ENCODE measurements around the gene SRSF12.

Gene SRSF12

DNA sequence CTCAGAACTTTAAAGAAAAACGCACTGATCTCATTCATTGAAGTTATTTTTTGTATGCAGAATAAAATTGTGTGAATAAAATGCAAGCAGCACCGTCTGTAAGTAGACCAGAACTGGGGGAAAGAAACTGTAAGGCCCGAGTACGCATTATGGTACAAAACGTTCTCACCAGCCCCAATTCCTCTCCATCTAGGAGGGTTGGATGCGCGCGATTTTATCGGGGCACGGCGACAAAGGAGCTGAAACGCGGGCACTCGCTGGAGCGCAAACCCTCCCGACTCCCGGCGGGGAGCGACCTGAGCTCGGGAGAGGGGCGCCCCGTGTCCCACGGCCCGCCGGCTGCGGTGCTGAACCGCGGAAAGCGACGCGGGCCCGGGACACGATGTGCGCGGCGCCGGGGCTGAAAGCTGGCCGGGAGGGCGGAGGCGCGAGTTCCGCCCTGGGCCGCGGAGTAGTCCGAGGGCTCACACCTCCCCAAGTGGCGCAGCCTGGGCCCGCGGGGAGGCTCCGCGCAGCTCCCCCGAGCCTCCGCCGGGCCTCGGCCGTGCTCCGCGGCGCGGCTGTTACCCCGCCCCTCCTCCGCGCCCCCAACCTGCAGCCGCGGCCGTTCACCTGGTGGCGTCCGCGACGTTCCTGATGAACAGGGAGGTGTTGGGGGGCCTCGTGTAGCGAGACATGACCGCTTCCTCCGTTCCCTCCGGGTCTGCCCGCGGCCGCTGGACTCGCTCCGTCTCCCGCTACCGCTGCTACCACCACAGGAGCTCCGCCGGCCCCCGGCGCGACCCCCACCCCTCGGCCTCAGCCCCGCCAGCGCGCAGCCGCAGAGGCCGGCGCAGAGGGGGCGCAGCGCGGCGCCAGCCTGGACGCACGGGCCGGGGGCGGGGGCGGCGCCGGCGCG lies at the start of gene SRSF12:
TSS of gene SRSF12 (minus strand) at position 861 of the 898 bp plus-strand sequence. CDS start at position 677, 184 bp downstream.
- no peak for DNase-seq (ENCODE audit: low spot score)

DNA sequence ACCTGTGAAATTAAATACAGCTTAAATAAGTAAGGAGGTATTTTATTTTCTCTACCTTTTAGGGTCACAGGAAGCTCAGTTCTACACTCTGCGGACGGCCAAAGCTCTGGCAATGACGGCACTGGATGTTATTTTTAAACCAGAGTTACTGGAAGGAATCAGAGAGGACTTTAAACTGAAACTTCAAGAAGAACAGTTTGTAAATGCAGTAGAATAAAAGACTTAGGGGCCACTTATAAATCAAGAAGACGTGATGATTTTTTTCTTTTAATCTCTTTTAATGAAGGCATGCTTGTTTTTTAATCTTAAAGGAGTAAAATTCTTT lies 44.1 kb upstream of the SRSF12 start:
- DNase-seq (ENCODE audit: low spot score) = no peak

DNA sequence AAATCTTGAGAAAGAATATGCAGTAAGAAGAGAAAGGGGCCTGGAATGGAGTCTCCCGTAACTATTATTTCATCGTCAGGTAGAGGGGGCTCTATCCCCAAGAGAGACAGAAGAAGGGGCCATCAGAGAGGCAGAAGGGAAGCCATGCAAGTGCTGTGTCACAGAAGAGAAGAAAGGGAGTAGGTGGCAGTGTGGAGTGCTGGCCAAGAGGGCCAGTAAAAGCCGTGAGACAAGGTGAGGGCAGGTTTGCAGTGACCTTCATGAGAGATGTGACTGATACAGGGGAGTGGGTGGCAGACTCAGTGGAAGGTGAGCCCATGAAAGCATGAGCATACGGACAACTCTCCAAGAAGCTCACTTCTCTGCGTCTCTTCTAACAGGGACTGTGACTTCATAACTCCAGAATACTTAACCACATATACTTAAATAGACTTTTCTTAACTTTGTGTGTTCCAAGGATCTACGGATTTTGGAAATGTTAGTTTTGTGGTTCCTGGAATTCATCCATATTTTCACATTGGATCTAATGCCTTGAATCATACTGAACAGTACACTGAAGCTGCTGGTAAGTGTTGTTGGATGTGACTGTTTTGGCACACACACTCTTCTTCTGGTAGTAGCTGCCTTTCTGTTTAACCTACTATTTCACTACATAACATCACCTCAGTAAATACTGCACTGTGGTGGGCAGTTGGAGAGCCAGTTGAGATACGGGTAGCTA lies 43.6 kb upstream of the SRSF12 start:
- DNase-seq (ENCODE audit: low spot score) = no peak

DNA sequence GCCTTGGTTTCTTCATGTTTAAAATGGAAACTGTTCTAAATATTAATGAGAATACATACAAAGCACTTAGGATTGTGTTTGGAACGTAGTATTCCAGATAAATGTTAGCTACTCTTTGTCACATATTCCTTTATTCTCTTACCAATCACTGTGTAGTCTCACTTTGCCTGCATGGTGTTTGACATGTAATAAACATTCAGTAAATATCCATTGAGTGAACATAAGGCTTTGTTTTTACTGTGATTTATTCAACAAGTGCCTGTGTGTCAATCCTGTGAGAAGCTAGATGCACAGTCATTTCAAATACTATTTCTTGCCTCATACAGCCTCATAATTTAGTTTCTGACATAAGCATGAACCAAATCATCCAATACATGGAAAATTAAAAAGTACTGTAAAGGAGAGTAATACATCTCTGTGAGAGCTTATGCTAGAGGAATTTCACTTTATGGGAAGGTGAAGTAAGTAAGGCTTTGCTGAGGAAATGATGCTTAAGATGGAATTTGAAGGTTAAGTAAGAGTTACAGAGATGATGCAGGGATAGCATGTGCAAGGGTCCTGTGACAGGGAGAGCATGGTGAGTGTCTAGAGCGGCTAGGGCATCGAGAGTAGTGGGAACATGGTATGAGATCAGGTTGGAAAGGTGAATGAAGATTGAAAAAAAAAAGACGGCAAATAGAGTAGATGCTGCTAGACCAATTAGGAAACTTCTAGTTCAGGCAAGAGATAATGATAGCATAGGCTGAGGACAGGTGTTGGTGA lies 42.6 kb upstream of the SRSF12 start:
- DNase-seq (ENCODE audit: low spot score) = no peak

DNA sequence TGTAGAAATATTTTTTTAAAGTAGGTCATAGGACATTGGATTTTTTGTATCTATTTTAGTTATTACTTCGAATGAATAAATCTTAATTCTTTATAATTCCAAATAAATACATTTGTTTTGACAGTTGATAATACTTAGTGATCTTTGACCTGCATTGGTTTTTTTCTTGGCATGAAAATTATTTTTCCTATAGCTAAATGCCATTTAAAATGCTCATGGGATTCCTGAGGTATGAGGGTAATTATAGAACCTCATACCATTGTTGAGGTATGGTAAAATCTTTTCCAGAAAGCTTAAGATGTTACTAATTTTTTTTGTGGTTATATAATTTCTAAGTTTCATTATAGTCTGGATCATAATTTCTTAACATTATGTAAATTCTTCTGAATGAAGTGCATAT lies 36.3 kb upstream of the SRSF12 start:
- DNase-seq (ENCODE audit: low spot score) = no peak

DNA sequence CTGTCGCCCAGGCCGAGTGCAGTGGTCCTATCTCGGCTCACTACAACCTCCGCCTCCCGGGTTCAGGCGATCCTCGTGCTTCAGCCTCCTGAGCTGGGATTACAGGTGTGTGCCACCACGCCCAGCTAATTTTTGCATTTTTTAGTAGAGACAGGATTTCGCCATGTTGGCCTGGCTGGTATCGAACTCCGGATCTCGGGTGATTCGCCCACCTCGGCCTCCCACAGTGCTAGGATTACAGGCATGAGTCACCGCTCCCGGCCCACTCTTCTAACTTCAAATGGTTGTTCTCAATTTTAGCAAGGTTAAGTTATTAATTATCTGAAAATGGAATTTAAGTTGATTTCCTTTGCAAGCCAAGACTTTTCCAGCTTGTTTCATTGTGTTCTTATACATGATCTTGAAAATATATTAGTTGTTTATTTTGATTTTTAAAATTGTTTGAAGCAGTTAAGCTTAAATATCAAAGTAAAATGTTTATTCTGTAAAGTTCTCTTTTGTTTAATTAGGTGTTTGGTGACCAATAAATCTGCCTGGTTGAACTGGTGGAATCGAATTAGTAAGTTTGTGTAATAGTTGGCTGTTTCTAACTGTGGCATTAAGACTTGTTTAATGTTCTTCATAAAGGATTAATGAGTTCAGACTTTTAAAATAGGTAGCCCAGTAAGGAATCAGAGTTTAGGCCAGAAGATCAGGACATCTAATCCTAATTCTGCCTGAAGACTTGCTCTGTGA lies 30.3 kb upstream of the SRSF12 start:
- no peak for DNase-seq (ENCODE audit: low spot score)

DNA sequence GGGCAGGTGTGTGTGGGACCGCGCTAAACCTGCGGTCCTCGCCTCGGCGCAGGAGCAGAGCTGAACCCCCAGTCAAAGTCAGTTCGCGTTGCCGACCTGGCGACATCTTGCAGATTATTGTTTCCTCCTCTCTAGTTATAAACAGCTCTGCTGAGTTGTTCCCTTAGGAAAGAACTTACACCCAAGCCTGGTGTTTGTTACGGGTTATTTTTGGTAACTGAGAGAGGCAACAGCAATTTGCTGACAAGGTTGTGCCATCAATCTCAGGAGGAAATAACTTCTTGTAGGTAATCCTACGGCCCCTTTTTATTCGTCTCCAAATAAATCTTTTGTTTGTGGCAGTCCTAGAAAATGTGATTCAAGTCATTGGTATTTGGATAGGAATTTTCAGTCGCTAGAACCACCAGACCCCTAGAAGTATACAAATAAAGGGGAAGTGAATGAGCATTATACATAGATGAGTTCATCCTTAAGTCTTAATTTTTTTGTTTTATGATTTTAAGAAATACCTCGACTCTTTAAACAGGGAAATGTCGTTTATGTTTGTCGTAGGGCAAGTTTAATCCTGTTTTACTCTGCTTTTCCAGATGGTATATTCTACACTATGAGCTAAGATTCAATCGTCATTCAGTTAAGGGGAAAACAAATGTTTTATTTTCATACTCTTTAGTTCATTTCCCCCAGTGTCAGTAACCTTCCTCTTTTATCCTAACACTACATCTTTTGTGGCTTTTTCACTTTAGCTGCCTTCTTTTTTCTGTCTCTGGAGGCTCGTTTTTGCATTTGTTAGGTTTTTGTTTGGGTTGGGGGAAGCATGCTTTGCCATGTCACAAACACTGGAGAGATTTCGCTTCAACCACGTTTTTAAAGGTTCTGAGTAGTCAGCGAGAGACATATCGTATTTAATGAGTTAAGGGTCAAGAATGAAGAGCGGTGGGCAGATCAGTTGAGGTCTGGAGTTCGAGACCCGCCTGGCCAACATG lies 29.1 kb upstream of the SRSF12 start:
- DNase-seq (ENCODE audit: low spot score) = peak; percentile 65

DNA sequence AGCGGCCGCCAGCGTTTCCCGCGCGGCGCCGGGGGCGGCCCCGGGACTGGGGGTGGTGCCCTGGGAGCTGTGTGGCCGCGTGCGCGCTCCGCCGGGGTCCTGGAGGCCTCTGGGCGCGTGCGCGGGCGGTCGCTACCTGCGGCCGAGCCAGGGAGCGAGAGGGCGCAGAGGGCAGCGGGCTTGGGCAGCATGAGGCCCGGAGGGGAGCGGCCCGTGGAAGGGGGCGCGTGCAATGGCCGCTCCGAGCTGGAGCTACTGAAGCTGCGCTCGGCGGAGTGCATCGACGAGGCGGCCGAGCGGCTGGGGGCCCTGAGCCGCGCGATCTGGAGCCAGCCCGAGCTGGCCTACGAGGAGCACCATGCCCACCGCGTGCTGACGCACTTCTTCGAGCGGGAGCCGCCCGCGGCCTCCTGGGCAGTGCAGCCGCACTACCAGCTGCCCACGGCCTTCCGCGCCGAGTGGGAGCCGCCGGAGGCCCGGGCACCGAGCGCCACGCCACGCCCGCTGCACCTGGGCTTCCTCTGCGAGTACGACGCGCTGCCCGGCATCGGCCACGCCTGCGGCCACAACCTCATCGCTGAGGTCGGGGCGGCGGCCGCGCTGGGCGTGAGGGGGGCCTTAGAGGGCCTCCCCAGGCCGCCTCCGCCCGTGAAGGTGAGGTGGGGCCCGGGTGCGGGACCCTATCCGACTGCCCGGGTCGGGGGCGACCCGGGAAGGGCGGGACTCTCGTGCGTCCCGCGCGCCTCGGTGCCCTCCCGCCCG lies 28.3 kb upstream of the SRSF12 start, which contains the start of gene PM20D2:
TSS of gene PM20D2 (plus strand) at position 100 of the 762 bp plus-strand sequence. CDS start at position 190, 90 bp downstream.
- DNase-seq (ENCODE audit: low spot score) = peak; percentile 86

DNA sequence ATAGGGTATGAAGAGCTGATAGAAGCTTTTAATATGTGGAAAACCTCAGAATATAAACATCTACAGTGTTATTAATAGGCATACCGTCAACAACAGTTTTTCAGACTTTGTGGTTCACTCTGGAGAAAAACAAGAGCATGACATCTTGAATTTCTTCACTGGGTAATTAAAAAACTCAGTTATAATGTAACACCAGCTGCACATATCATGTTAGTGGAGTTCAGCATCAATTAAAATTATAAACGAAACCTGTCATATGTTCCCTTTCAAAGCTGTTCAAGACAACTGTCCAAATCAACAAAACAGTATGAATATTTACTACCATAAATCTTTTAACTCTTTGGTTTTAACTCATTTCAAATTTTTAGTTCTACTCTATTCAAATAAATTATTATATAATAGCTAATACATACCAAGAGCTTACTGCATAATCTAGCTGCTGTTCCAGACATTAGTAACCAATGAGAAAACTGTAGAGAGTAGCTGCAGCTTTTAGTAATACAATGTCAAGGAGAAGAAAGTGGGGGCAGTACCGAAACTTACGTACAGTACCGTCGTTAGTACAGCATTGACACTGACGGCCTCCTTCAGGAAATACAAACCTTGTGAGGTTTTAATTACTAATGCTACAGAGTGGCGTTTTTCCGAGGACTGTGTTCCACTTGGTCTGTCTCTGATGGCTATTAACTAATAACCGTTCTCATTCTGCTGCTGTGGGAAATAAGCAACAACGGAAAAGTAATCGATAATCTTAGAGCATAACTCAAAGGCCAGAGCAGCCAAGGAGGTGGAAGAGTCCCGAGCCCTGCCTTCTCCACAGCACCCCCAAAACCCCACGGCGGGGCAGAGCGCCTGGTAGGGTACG lies 27.5 kb upstream of the SRSF12 start:
- peak; percentile 90 for DNase-seq (ENCODE audit: low spot score)

DNA sequence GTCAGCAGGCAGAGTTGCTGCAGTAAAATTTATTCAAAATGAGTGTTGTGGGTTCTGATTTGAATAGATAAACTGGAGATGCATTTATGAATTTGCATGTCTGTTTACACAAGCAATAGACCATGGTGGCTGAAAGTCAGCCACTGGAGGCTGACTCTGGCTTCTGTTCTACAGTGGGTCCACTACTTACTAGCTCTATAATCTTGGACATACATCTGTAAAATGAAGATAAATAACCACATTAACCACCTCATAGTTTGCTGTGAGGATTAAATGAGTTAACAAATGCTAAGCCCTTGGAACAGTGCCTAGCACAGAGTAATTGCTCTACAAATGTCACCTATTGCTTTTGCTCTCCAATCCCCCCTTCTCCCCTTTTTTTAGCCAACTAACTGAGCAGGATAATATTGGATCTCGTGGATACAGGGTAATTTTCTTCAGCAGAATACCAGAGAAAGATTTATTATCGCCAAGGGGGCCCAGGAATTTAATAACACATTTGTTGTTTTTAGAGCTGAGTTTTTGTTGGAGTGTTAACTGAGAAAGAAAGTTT lies 26.6 kb upstream of the SRSF12 start:
- DNase-seq (ENCODE audit: low spot score) = peak; percentile 71

DNA sequence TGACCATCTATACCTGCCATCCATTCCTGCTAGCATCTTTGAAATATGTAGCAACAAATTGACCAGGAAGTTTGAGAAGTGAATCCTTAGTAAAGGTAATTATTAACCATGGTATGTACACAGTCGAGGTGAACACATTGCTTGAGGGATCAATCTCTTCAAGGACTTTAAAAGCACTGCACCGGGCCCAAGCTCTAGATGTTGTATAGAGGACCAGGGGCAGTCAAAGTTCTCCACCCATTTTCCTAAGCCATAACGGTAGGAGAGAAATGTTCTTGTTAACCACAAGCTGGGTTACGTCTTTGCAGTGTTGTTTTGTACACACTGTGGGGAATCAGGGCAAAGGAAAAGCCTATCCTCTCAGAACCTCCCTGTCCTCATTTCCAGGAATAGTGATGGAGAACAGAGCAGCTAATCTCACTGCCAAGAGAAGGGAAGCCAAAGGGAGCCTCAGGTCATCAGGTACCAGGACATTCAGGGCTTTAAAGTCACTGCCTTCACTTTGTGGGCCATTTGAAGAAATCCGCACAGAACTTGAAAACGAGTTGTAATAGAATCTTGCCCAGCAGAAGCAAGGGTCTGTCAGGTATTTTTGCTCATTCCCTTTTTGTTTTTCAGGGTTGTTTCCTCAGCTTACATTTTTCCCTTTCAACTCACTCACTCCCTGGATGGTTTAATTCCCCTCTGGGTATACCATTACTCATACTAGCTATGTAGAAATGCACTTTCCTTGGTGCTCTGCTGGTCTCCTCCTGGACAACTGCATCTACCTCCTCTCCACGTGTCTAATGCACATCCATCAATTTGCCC lies 22.7 kb upstream of the SRSF12 start:
- DNase-seq (ENCODE audit: low spot score) = no peak

DNA sequence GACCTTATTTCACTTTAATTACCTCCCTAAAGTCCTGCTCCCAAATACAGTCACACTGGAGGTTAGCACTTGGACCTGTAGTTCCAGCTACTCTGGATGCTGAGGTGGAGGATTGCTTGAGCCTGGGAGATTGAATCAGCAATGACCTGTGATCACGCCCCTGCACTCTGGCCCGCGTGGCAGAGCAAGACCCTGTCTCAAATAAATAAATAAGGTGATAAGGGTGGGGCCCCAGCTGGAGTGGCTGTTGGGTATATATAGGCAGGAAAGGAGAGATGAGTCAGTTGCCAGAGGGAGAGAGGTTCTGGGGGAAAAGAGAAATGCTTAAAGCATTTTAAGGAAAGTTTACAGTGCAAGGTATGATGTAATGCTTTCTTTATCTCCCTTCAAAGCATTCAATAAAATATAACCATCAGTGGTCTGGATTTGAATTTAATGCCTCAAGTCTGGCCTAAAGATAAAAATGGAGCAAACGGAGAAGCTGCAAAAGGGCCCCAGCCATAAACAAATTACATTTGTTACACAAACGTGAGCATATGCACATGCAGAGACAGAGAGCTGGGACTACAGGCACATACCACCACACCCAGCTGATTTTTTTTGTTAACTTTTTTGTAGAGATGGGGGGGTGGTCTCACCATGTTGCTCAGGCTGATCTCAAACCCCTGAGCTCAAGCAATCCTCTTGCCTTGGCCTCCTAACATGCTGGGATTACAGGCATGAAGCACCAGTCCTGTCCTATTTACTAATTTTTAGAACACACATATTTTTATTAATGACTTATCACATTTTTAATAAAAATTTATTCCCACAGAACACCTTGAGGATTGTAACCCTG lies 21.9 kb upstream of the SRSF12 start:
- no peak for DNase-seq (ENCODE audit: low spot score)

DNA sequence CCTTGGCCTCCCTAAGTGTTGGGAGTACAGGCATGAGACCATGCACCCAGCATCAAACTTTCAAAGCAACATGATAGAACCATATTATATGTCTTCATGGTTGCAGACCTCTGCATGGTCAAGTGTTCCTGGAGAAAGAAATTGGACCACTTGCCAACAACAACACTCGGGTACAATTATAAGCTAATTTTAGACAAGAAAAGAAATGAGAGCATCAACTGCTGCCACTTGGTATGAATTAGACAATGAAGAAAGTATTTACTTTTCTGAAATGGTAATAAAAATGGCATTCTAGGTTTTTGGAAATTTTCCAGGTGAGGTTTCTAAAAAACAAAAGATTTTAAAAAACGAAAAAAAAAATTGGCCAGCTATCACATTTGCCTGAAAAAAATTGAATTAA lies 20.3 kb upstream of the SRSF12 start:
- no peak for DNase-seq (ENCODE audit: low spot score)

DNA sequence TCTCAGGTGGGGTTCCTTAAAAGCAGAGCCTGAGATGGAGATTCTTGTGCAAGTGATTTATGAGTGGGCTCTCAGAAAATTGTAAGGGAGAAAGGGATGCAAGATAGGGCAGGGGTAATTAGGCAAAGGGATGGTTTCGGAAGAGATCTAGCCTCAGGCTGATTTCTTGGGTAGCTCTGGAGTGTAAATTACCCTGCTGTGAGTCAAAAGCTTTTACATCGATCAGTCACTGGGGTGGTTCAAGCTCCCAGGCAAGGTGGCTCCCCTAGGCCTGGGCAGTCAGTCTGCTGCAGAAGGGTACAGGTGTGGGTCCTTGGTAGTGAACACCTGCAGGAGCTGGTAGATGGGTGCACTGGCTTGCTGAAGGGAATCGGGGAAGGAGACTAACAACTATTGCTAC lies 16.9 kb upstream of the SRSF12 start:
- no peak for DNase-seq (ENCODE audit: low spot score)

DNA sequence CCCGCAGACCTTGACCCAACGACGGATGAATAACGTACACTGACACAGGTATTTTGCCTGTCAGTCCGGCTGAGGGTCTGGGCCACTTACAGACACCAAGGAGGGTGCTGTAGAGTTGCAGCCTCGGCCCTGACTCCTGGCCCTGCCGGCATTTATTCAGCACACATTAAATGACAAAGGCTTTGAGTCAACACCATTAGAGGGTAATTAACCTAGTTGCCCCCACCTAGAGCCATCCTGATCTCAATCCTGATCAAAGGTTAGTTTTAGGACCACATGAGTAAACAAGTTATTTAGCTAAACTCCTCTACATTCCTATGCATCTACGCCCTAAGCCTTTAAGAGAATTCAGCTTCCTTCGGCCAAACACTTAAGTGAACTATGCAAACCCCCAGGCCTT lies 16.1 kb upstream of the SRSF12 start:
- no peak for DNase-seq (ENCODE audit: low spot score)

DNA sequence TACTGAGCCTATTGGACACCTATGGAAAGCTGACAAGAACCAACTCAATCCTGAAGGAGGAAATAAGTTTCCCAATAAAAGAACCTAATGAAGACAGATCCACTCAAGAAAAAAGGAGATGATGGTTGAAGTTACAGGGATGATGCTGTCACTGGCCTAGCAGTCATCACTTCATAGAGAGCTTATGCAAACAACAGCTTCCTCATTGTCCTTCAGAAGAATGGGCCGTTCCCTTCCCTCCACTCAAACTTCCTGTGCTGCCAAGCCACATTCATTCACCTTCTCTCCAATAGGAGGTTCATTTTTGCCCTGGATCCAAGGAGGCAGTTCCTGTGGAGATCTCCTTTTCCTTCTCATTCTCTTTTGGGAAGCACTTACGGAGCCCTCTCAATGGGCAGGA lies 14.2 kb upstream of the SRSF12 start:
- DNase-seq (ENCODE audit: low spot score) = no peak

DNA sequence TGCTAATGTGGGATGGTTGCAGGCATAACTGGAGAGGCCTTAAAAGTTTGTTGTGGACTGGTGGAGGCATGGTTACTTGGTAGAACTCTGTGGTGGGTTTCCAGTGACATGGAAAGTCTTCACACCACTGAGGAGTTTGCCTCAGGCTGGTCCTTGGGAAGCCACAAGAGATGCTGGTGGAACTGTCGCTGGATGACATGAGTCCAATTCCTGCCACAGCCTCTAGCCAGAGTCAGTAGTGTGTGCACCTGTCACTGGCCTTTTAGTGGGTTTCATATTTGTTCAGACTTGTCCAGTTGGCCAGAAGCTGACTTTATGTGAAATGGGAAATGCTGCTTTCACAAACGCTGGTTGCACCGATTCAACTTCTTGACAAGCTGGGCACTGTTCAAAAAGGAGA lies 13.7 kb upstream of the SRSF12 start:
- DNase-seq (ENCODE audit: low spot score) = no peak

Measured in NAMALWA (cell line).